HG02884 (cell line): ENCODE measurements around the gene SLC22A4.

Source experiments
- ATAC-seq: cut with Tn5 transposase; IDR thresholded peaks from one replicate; pipeline ENCODE4 v1.9.1; 2021; ENCODE audit warnings: mild to moderate bottlenecking, moderate library complexity; ENCODE audit not compliant: unreplicated experiment

SLC22A4 gene

GRCh38 chr5:132391870-132392269, 97.7 kb downstream of the SLC22A4 start:
- ATAC-seq = no peak

GRCh38 chr5:132392411-132392810, 98.2 kb downstream of the SLC22A4 start:
- ATAC-seq = no peak

GRCh38 chr5:132392978-132393825, 99.0 kb downstream of the SLC22A4 start:
- ATAC-seq = no peak
